ENCODE measurements around the gene PHGDH. TPM values are rescaled to one million over a fixed set of nuclear protein-coding genes. Genes with fewer than 3 reads are reported as not detected.
A peak's percentile ranks its signal among the peaks of the same experiment; 100 is the strongest.

Gene PHGDH
- total and polyA plus RNA-seq, 2 of the 13 experiments (the other 11 are each of a cell fraction or from before 2014, with no cell fraction given) = 95.8 to 133 TPM

GRCh38 chr1:119713039-119713748 lies 1.5 kb downstream of the PHGDH start (continued):
- 0 out of 2 replicates have a peak, but pooled peaks have one; percentile 14 for TF ChIP-seq PAXIP1 (CRISPR knock-in tag; conservative IDR thresholded peaks at IDR 0.05)
- TF ChIP-seq E2F1 (CRISPR knock-in tag; IDR thresholded peaks at IDR 0.05) = no peak
- TF ChIP-seq ZNF343 (CRISPR knock-in tag; IDR thresholded peaks at IDR 0.05) = no peak
- no peak for TF ChIP-seq FOXK2 (IDR thresholded peaks at IDR 0.05)
- no peak for TF ChIP-seq DR1 (CRISPR knock-in tag; IDR thresholded peaks at IDR 0.05)
- no peak for TF ChIP-seq STAG1 (CRISPR knock-in tag; IDR thresholded peaks at IDR 0.05)
- no peak for TF ChIP-seq ZNF430 (CRISPR knock-in tag; IDR thresholded peaks at IDR 0.05)
- no peak for TF ChIP-seq SOX5 (CRISPR knock-in tag; IDR thresholded peaks at IDR 0.05; ENCODE audit: borderline replicate concordance)
- TF ChIP-seq POGZ (CRISPR knock-in tag; IDR thresholded peaks at IDR 0.05) = no peak
- TF ChIP-seq ZNF784 (CRISPR knock-in tag; IDR thresholded peaks at IDR 0.05; ENCODE audit: borderline replicate concordance) = no peak
- no peak for TF ChIP-seq ELF1 (CRISPR knock-in tag; IDR thresholded peaks at IDR 0.05)
- TF ChIP-seq PRDM15 (CRISPR knock-in tag; IDR thresholded peaks at IDR 0.05) = no peak
- peak; percentile 59; the same call in 1 of the 2 replicates for TF ChIP-seq KAT7 (CRISPR knock-in tag; IDR thresholded peaks at IDR 0.05; ENCODE audit: borderline replicate concordance)
- no peak for TF ChIP-seq SP140L (CRISPR knock-in tag; IDR thresholded peaks at IDR 0.05; ENCODE audit: borderline replicate concordance)
- TF ChIP-seq ZBTB21 (CRISPR knock-in tag; IDR thresholded peaks at IDR 0.05) = no peak
- TF ChIP-seq KLF11 (CRISPR knock-in tag; IDR thresholded peaks at IDR 0.05) = no peak
- TF ChIP-seq ZNF33B (CRISPR knock-in tag; IDR thresholded peaks at IDR 0.05) = no peak
- TF ChIP-seq MLLT10 (CRISPR knock-in tag; IDR thresholded peaks at IDR 0.05) = no peak
- TF ChIP-seq ARID2 (CRISPR knock-in tag; IDR thresholded peaks at IDR 0.05; ENCODE audit: borderline replicate concordance) = no peak
- no peak for TF ChIP-seq ERF (CRISPR knock-in tag; IDR thresholded peaks at IDR 0.05)
- no peak for TF ChIP-seq ZNF260 (CRISPR knock-in tag; IDR thresholded peaks at IDR 0.05; ENCODE audit: borderline replicate concordance, low read depth)
- TF ChIP-seq ZNF329 (CRISPR knock-in tag; IDR thresholded peaks at IDR 0.05; ENCODE audit: low read depth) = no peak
- TF ChIP-seq GTF3A (CRISPR knock-in tag; conservative IDR thresholded peaks at IDR 0.05) = no peak

Measured in HepG2 (cell line).